Measurements from ENCODE around the gene MAP1A. TPM values are rescaled to one million over a fixed set of nuclear protein-coding genes. Genes with fewer than 3 reads are reported as not detected.

The MAP1A gene
- total and polyA plus RNA-seq, 2 of the 13 experiments (the other 11 are each of a cell fraction or from before 2014, with no cell fraction given), result 0.01 to 0.07 TPM

DNA sequence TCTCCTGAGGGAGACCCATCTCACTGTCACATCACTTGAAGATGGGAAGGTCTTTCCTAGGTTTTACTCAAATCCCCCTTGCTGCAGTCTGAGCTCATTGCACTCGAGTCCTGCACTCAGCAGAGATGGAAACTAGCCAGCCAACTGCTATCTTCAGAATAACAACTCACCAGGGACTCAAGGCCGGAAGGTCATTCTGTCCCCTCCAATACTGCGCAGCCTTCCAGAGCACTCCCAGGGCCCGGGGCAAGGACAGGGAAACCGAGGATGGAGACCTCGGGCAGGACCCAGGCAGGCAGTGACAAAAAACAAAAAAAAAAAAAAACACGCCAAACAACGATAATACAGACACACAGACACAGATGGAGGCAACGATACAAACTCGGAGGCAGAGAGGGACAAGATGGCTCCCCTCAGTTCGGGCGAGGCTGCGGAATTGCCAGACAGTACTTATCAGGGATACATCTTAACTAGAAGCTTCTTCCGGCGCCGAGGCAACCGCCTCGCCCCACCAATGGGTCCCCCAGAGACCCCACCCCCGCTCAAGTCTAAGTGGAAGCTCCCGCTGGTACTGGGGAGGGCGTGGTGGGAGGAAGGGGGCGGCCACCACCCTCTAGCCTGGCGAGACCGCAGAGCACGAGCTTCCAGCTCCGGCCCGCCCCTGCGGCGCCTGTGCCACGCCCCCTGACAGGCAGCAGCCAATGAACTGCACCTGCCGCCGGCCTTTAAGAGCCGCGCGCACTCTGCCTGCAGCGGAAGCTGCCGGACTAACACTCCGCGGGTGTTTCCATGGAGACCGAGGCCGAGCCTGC lies 7.0 kb upstream of the MAP1A start (continued):
- TF ChIP-seq, protein P1, sequence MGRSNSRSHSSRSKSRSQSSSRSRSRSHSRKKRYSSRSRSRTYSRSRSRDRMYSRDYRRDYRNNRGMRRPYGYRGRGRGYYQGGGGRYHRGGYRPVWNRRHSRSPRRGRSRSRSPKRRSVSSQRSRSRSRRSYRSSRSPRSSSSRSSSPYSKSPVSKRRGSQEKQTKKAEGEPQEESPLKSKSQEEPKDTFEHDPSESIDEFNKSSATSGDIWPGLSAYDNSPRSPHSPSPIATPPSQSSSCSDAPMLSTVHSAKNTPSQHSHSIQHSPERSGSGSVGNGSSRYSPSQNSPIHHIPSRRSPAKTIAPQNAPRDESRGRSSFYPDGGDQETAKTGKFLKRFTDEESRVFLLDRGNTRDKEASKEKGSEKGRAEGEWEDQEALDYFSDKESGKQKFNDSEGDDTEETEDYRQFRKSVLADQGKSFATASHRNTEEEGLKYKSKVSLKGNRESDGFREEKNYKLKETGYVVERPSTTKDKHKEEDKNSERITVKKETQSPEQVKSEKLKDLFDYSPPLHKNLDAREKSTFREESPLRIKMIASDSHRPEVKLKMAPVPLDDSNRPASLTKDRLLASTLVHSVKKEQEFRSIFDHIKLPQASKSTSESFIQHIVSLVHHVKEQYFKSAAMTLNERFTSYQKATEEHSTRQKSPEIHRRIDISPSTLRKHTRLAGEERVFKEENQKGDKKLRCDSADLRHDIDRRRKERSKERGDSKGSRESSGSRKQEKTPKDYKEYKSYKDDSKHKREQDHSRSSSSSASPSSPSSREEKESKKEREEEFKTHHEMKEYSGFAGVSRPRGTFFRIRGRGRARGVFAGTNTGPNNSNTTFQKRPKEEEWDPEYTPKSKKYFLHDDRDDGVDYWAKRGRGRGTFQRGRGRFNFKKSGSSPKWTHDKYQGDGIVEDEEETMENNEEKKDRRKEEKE (IDR thresholded peaks at IDR 0.05), result no peak
- TF ChIP-seq ATF7 (IDR thresholded peaks at IDR 0.05), result no peak
- no peak for TF ChIP-seq ATF7 (CRISPR knock-in tag; IDR thresholded peaks at IDR 0.05)
- TF ChIP-seq NFE2L2 (IDR thresholded peaks at IDR 0.05; ENCODE audit: low read length), result no peak
- TF ChIP-seq, protein P2, sequence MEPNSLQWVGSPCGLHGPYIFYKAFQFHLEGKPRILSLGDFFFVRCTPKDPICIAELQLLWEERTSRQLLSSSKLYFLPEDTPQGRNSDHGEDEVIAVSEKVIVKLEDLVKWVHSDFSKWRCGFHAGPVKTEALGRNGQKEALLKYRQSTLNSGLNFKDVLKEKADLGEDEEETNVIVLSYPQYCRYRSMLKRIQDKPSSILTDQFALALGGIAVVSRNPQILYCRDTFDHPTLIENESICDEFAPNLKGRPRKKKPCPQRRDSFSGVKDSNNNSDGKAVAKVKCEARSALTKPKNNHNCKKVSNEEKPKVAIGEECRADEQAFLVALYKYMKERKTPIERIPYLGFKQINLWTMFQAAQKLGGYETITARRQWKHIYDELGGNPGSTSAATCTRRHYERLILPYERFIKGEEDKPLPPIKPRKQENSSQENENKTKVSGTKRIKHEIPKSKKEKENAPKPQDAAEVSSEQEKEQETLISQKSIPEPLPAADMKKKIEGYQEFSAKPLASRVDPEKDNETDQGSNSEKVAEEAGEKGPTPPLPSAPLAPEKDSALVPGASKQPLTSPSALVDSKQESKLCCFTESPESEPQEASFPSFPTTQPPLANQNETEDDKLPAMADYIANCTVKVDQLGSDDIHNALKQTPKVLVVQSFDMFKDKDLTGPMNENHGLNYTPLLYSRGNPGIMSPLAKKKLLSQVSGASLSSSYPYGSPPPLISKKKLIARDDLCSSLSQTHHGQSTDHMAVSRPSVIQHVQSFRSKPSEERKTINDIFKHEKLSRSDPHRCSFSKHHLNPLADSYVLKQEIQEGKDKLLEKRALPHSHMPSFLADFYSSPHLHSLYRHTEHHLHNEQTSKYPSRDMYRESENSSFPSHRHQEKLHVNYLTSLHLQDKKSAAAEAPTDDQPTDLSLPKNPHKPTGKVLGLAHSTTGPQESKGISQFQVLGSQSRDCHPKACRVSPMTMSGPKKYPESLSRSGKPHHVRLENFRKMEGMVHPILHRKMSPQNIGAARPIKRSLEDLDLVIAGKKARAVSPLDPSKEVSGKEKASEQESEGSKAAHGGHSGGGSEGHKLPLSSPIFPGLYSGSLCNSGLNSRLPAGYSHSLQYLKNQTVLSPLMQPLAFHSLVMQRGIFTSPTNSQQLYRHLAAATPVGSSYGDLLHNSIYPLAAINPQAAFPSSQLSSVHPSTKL (CRISPR knock-in tag; IDR thresholded peaks at IDR 0.05), result no peak
- peak; percentile 46; the same call in 1 of the 2 replicates for TF ChIP-seq MYC (CRISPR knock-in tag; IDR thresholded peaks at IDR 0.05; ENCODE audit: borderline replicate concordance)
- TF ChIP-seq PHF8 (CRISPR knock-in tag; IDR thresholded peaks at IDR 0.05), result peak; percentile 51; the same call in 1 of the 2 replicates
- 0 out of 2 replicates have a peak, but pooled peaks have one; percentile 30 for TF ChIP-seq CBX5 (CRISPR knock-in tag; IDR thresholded peaks at IDR 0.05; ENCODE audit: borderline replicate concordance)
- TF ChIP-seq ZNF430 (CRISPR knock-in tag; IDR thresholded peaks at IDR 0.05), result peak; percentile 65; the same call in 1 of the 2 replicates
- no peak for TF ChIP-seq SP140L (CRISPR knock-in tag; IDR thresholded peaks at IDR 0.05; ENCODE audit: borderline replicate concordance)
- TF ChIP-seq HOXD1 (CRISPR knock-in tag; IDR thresholded peaks at IDR 0.05), result no peak
- TF ChIP-seq, protein P3, sequence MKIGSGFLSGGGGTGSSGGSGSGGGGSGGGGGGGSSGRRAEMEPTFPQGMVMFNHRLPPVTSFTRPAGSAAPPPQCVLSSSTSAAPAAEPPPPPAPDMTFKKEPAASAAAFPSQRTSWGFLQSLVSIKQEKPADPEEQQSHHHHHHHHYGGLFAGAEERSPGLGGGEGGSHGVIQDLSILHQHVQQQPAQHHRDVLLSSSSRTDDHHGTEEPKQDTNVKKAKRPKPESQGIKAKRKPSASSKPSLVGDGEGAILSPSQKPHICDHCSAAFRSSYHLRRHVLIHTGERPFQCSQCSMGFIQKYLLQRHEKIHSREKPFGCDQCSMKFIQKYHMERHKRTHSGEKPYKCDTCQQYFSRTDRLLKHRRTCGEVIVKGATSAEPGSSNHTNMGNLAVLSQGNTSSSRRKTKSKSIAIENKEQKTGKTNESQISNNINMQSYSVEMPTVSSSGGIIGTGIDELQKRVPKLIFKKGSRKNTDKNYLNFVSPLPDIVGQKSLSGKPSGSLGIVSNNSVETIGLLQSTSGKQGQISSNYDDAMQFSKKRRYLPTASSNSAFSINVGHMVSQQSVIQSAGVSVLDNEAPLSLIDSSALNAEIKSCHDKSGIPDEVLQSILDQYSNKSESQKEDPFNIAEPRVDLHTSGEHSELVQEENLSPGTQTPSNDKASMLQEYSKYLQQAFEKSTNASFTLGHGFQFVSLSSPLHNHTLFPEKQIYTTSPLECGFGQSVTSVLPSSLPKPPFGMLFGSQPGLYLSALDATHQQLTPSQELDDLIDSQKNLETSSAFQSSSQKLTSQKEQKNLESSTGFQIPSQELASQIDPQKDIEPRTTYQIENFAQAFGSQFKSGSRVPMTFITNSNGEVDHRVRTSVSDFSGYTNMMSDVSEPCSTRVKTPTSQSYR (CRISPR knock-in tag; IDR thresholded peaks at IDR 0.05; ENCODE audit: borderline replicate concordance), result no peak; the same call in 1 of the 2 replicates
- peak; percentile 39; the same call in 1 of the 2 replicates for TF ChIP-seq ZNF614 (CRISPR knock-in tag; IDR thresholded peaks at IDR 0.05; ENCODE audit: borderline replicate concordance)
- TF ChIP-seq, protein P4, sequence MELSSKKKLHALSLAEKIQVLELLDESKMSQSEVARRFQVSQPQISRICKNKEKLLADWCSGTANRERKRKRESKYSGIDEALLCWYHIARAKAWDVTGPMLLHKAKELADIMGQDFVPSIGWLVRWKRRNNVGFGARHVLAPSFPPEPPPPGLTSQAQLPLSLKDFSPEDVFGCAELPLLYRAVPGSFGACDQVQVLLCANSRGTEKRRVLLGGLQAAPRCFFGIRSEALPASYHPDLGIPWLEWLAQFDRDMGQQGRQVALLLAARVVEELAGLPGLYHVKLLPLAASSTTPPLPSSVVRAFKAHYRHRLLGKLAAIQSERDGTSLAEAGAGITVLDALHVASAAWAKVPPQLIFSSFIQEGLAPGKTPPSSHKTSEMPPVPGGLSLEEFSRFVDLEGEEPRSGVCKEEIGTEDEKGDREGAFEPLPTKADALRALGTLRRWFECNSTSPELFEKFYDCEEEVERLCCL (CRISPR knock-in tag; IDR thresholded peaks at IDR 0.05; ENCODE audit: borderline replicate concordance), result no peak
- TF ChIP-seq ZNF788 (CRISPR knock-in tag; IDR thresholded peaks at IDR 0.05; ENCODE audit: borderline replicate concordance), result peak; percentile 27; the same call in 1 of the 2 replicates
- TF ChIP-seq ARNTL (CRISPR knock-in tag; IDR thresholded peaks at IDR 0.05), result no peak
- 0 out of 2 replicates have a peak, but pooled peaks have one; percentile 16 for TF ChIP-seq ZNF451 (CRISPR knock-in tag; IDR thresholded peaks at IDR 0.05)
- no peak for TF ChIP-seq ZNF496 (CRISPR knock-in tag; IDR thresholded peaks at IDR 0.05; ENCODE audit: insufficient replicate concordance)

Data from HepG2 (cell line).